GM12878 (cell line): ENCODE data around the gene ARMH1. TPM values are rescaled to one million over a fixed set of nuclear protein-coding genes. Genes with fewer than 3 reads are reported as not detected.

Experiments
- ATAC-seq: fragments of 200-7000 bp; cut with Tn5 transposase; 3 replicates; pipeline ENCODE4 v1.9.1; 2020; ENCODE audit warnings: mild to moderate bottlenecking, moderate library complexity
- BruUV-seq: library from RNA; stranded (reverse); fragments of 400-500 nt; replicated peaks from 2 replicates; lab custom pipeline; 2021; lab: Mats Ljungman, UMichigan
- CTCF ChIA-PET: fragments of 300-600 bp; sonication (Branson Sonifier 250); formaldehyde crosslinking; extraction: SDS; loops from one replicate; lab custom pipeline; 2021; ENCODE audit warnings: inconsistent platforms; lab: Yijun Ruan, JAX
- POLR2A ChIA-PET: fragments of 350-600 bp; formaldehyde crosslinking; extraction: SDS; loops from one replicate; lab custom pipeline; 2021; ENCODE audit warnings: inconsistent platforms; lab: Charles Lee
- RAD21 ChIA-PET: fragments of 300-600 bp; sonication (Branson Sonifier 250); formaldehyde crosslinking; loops from one replicate; lab custom pipeline; 2023; ENCODE audit warnings: antibody characterized with exemption; ENCODE audit not compliant: unreplicated experiment; lab: Charles Lee
- SMC1A ChIA-PET: fragments of 300-600 bp; sonication (Branson Sonifier 250); formaldehyde crosslinking; loops from one replicate; lab custom pipeline; 2023; ENCODE audit not compliant: unreplicated experiment, uncharacterized antibody; lab: Charles Lee
- DNase-seq: peaks from one replicate; pipeline ENCODE4 v3.0.0-alpha.2; 2011; ENCODE audit warnings: low read depth, low spot score
- FAIRE-seq: peaks from 3 replicates; lab custom pipeline; 2011; peaks lifted over from hg19 to GRCh38; lab: Jason Lieb, UNC
- H2AFZ ChIP-seq: 2 replicates; pipeline ENCODE4 v1.6.0; 2011; ENCODE audit warnings: low read depth, low read length, control low read depth; ENCODE audit not compliant: control insufficient read depth
- H3K27ac ChIP-seq: 2 replicates; pipeline ENCODE4 v1.5.1; 2011; ENCODE audit warnings: control low read depth; ENCODE audit not compliant: control insufficient read depth, insufficient read depth
- H3K27me3 ChIP-seq, 2 experiments: replicated peaks in 1 of 2; 2 replicates each; pipeline versions ENCODE4 v1.6.0 to v1.6.1; 2011; ENCODE audit warnings: low read length in 1 of 2; ENCODE audit not compliant: control insufficient read depth in 2 of 2, insufficient read depth in 2 of 2
- H3K36me3 ChIP-seq, 2 experiments: 2 replicates each; pipeline ENCODE4 v1.5.1; 2011; ENCODE audit warnings: low read length in 1 of 2; ENCODE audit not compliant: control insufficient read depth in 2 of 2, insufficient read depth in 2 of 2
- H3K4me1 ChIP-seq: 2 replicates; pipeline ENCODE4 v1.6.1; 2011; ENCODE audit warnings: mild to moderate bottlenecking, low read length, moderate library complexity, mixed read lengths; ENCODE audit not compliant: control insufficient read depth, insufficient read depth
- H3K4me2 ChIP-seq: 2 replicates; pipeline ENCODE4 v1.6.0; 2011; ENCODE audit warnings: control low read depth; ENCODE audit not compliant: control insufficient read depth, insufficient read depth
- H3K4me3 ChIP-seq: fragments of 200-600 bp; sonication (generic); 2 replicates; pipeline ENCODE4 v1.5.1; 2016
- H3K79me2 ChIP-seq: 2 replicates; pipeline ENCODE4 v1.6.0; 2011; ENCODE audit warnings: low read length; ENCODE audit not compliant: control insufficient read depth, insufficient read depth
- H3K9ac ChIP-seq: 2 replicates; pipeline ENCODE4 v1.8.0; 2011; ENCODE audit warnings: low read length, control low read depth, mixed read lengths; ENCODE audit not compliant: control insufficient read depth, insufficient read depth
- H3K9me3 ChIP-seq: replicated peaks from 3 replicates; pipeline ENCODE4 v1.5.1; 2011; ENCODE audit warnings: mild to moderate bottlenecking, low read length; ENCODE audit not compliant: control insufficient read depth, insufficient read depth
- H4K20me1 ChIP-seq: 2 replicates; pipeline ENCODE4 v1.6.0; 2011; ENCODE audit not compliant: control insufficient read depth, insufficient read depth
- CREB1 ChIP-seq: IDR thresholded peaks from 2 replicates; pipeline ENCODE4 v1.6.1; 2012; ENCODE audit warnings: low read depth, mild to moderate bottlenecking, inconsistent platforms
- FOS ChIP-seq: IDR thresholded peaks from 3 replicates; pipeline ENCODE4 v1.6.1; 2011; ENCODE audit warnings: borderline replicate concordance; ENCODE audit not compliant: insufficient read length; ENCODE audit errors: extremely low read depth
- MXI1 ChIP-seq: fragments of 150-350 bp; IDR thresholded peaks from 2 replicates; pipeline ENCODE4 v1.6.1; 2011; ENCODE audit warnings: low read depth, mild to moderate bottlenecking, inconsistent platforms, low read length, improper control_type of control experiment
- POLR2A ChIP-seq: IDR thresholded peaks from 2 replicates; pipeline ENCODE4 v1.6.1; 2011; ENCODE audit warnings: low read depth, mild to moderate bottlenecking, low read length
- PRDM15 ChIP-seq: fragments of 450-650 bp; formaldehyde crosslinking; IDR thresholded peaks from 2 replicates; pipeline ENCODE4 v1.4.0; 2020; ENCODE audit warnings: mild to moderate bottlenecking, moderate library complexity
- RUNX3 ChIP-seq: IDR thresholded peaks from 2 replicates; pipeline ENCODE4 v1.6.1; 2012; ENCODE audit warnings: low read length, inconsistent platforms
- SUPT20H ChIP-seq: IDR thresholded peaks from 2 replicates; pipeline ENCODE4 v1.6.1; 2011; ENCODE audit warnings: low read depth, mild to moderate bottlenecking, low read length, moderate library complexity, borderline replicate concordance; ENCODE audit not compliant: control insufficient read depth
- WGBS: methylation state at CpG from one replicate; pipeline ENCODE4 v1.1.6; 2016; ENCODE audit warnings: low lambda C conversion rate; ENCODE audit not compliant: insufficient replicate concordance, insufficient coverage; ENCODE audit errors: missing lambda C conversion rate; 5-methylcytosine and 5-hydroxymethylcytosine counted together
- in situ Hi-C: fragments of 300-500 bp; cut with MboI; formaldehyde crosslinking; loops from 9 replicates; pipeline ENCODE4 v1.14.3; 2018; ENCODE audit warnings: mixed read lengths
- intact Hi-C: fragments of 100-400 bp; cut with micrococcal nuclease; formaldehyde crosslinking; loops from one replicate; pipeline ENCODE4 v1.14.2; 2022; ENCODE audit not compliant: unreplicated experiment
- polyA plus RNA-seq, 11 experiments: library from polyadenylated mRNA; depleted of rRNA in 4 of 11; unstranded in 6 of 11; stranded (reverse) in 5 of 11; fragments of >200 nt; fragmentation: Nextera tagmentation in 4 of 11; fragmentation: Illumina TruSeq in 1 of 11; extraction: Ambion mirVana in 4 of 11; extraction: Trizol in 1 of 11; gene quantifications; 1 replicate in 1 of 11; 2 replicates in 10 of 11; pipeline versions ENCODE4 v1.2.1 to v1.2.3, GENCODE V29; 2011 to 2016; ENCODE audit warnings: inconsistent platforms in 2 of 11, missing spikeins in 2 of 11, low read depth in 1 of 11
- total RNA-seq, 4 experiments: library from RNA; depleted of rRNA in 3 of 4; stranded (reverse); fragments of >200 nt in 3 of 4; fragmentation: Illumina TruSeq in 1 of 4; extraction: Trizol in 1 of 4; gene quantifications; 2 replicates each; pipeline versions ENCODE4 v1.2.1 to v1.2.3, GENCODE V29; 2013 to 2021
- TF ChIP-seq, protein P1 (sequence below): fragments of 150-350 bp; IDR thresholded peaks from 2 replicates; pipeline ENCODE4 v1.6.1; 2016; ENCODE audit warnings: low read depth, low read length

Gene ARMH1
- total and polyA plus RNA-seq, 10 of the 15 experiments (the other 5 are each of a cell fraction or from before 2014, with no cell fraction given), result 0.93 to 43.9 (median 8.2) TPM

DNA sequence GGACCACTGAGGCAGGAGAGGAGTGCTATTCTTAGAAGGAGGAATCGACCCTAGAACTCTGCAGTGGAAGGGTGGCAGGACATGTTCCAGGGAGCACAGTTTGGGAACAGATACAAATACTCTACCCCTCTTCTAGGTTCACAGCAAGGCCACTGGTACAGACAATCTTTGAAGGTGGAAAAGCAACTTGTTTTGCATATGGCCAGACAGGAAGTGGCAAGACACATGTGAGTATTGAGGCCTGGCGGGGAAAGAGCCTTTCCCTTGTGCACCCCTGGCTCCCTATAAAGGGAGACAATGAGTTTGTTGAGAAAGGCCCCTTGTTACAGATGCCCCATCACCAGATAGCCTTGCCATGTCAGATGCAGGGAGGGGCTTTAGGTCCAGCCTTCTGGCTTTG lies 82.9 kb downstream of the ARMH1 start (continued):
- TF ChIP-seq, protein P1, sequence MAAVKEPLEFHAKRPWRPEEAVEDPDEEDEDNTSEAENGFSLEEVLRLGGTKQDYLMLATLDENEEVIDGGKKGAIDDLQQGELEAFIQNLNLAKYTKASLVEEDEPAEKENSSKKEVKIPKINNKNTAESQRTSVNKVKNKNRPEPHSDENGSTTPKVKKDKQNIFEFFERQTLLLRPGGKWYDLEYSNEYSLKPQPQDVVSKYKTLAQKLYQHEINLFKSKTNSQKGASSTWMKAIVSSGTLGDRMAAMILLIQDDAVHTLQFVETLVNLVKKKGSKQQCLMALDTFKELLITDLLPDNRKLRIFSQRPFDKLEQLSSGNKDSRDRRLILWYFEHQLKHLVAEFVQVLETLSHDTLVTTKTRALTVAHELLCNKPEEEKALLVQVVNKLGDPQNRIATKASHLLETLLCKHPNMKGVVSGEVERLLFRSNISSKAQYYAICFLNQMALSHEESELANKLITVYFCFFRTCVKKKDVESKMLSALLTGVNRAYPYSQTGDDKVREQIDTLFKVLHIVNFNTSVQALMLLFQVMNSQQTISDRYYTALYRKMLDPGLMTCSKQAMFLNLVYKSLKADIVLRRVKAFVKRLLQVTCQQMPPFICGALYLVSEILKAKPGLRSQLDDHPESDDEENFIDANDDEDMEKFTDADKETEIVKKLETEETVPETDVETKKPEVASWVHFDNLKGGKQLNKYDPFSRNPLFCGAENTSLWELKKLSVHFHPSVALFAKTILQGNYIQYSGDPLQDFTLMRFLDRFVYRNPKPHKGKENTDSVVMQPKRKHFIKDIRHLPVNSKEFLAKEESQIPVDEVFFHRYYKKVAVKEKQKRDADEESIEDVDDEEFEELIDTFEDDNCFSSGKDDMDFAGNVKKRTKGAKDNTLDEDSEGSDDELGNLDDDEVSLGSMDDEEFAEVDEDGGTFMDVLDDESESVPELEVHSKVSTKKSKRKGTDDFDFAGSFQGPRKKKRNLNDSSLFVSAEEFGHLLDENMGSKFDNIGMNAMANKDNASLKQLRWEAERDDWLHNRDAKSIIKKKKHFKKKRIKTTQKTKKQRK, result no peak
- TF ChIP-seq FOS, result no peak
- no peak for TF ChIP-seq SUPT20H
- peak; percentile 55 for TF ChIP-seq RUNX3

GRCh38 chr1:44759077-44759476 lies 84.6 kb downstream of the ARMH1 start:
- POLR2A ChIA-PET, result interaction anchor here (0.5 to 1.7 kb wide), 2 partner anchors 14 to 16 kb away, joined by 3 to 8 read pairs; partner anchors contain the start of gene RPS8
- no peak for TF ChIP-seq PRDM15
- TF ChIP-seq POLR2A, result peak; percentile 49; the same call in 1 of the 2 replicates
- no peak for TF ChIP-seq MXI1
- TF ChIP-seq CREB1, result no peak
- H4K20me1 ChIP-seq, result no peaks in the 10 kb centered on the region
- intact Hi-C loops (no loop called here), in situ Hi-C loops (no loop called here)
- no peak overlapping the region for H3K27ac ChIP-seq
- no peak overlapping the region for H3K4me3 ChIP-seq
- ATAC-seq, result no peak
- H3K9me3 ChIP-seq, result no peaks in the 10 kb centered on the region
- no peaks in the 10 kb centered on the region for H3K79me2 ChIP-seq
- 85% methylated on average over 11 of the region's 11 CpGs for WGBS
- H3K9ac ChIP-seq, result no peak overlapping the region
- SMC1A ChIA-PET, result interaction anchor here (2.1 kb wide), 1 partner anchor 15 kb away, joined by 5 read pairs; no protein-coding TSS in a partner anchor
- DNase-seq, result no peak
- BruUV-seq, result no TSS peak
- FAIRE-seq, result no peak
- H2AFZ ChIP-seq, result no peak overlapping the region
- RAD21 ChIA-PET, result interaction anchor here (0.5 kb wide), 1 partner anchor 31 kb away, joined by 3 read pairs; no protein-coding TSS in a partner anchor
- H3K4me1 ChIP-seq, result peaks cover 14% of the 10 kb centered on the region
- H3K4me2 ChIP-seq, result no peak overlapping the region
- CTCF ChIA-PET, result interaction anchor here (1.0 kb wide), 2 partner anchors 25 to 30 kb away, joined by 3 to 4 read pairs; no protein-coding TSS in a partner anchor
- H3K27me3 ChIP-seq, result no peaks in the 10 kb centered on the region
- H3K36me3 ChIP-seq, result peaks cover 46 to 62% of the 10 kb centered on the region in 2 experiments
